Panc1 (cell line): ENCODE results near the gene SCAP. TPM values are rescaled to one million over a fixed set of nuclear protein-coding genes. Genes with fewer than 3 reads are reported as not detected.

Experiments used
- ATAC-seq: fragments of 200-7000 bp; cut with Tn5 transposase; 2 replicates; pipeline ENCODE4 v1.9.1; 2020; ENCODE audit warnings: mild to moderate bottlenecking, moderate library complexity
- BruUV-seq: library from RNA; stranded (reverse); fragments of 400-500 nt; replicated peaks from 2 replicates; lab custom pipeline; 2021; lab: Mats Ljungman, UMichigan
- CTCF ChIA-PET: fragments of 300-600 bp; sonication (Branson Sonifier 250); formaldehyde crosslinking; loops from one replicate; lab custom pipeline; 2022; ENCODE audit warnings: antibody characterized with exemption; lab: Charles Lee
- POLR2A ChIA-PET: fragments of 300-600 bp; sonication (Branson Sonifier 250); formaldehyde crosslinking; loops from one replicate; lab custom pipeline; 2022; ENCODE audit warnings: antibody characterized with exemption; lab: Charles Lee
- DNase-seq: peaks from one replicate; pipeline ENCODE4 v3.0.0-alpha.2; 2010; ENCODE audit warnings: low read depth, low spot score
- H3K27ac ChIP-seq: 2 replicates; pipeline ENCODE4 v1.5.1; 2011; ENCODE audit warnings: mild to moderate bottlenecking, low read length, inconsistent platforms
- H3K27me3 ChIP-seq: fragments of 200-500 bp; sonication (Bioruptor generic); 2 replicates; pipeline ENCODE4 v1.6.0; 2014; ENCODE audit warnings: low read length, inconsistent platforms; ENCODE audit not compliant: control insufficient read depth, insufficient read depth
- H3K36me3 ChIP-seq: fragments of 200-500 bp; sonication (Bioruptor generic); 2 replicates; pipeline ENCODE4 v1.5.1; 2014; ENCODE audit warnings: inconsistent platforms, mild to moderate bottlenecking, low read length, moderate library complexity; ENCODE audit not compliant: control insufficient read depth, insufficient read depth
- H3K4me1 ChIP-seq: 2 replicates; pipeline ENCODE4 v1.5.1; 2011; ENCODE audit warnings: inconsistent platforms, mild to moderate bottlenecking, low read length, moderate library complexity; ENCODE audit not compliant: control insufficient read depth, insufficient read depth
- H3K4me3 ChIP-seq, 2 experiments: 2 replicates each; pipeline ENCODE4 v1.5.1; 2011 to 2012; ENCODE audit warnings: low read depth in 2 of 2, low read length in 2 of 2, mild to moderate bottlenecking in 2 of 2, inconsistent platforms in 1 of 2, moderate library complexity in 1 of 2
- H3K9me3 ChIP-seq: fragments of 200-500 bp; sonication (Bioruptor generic); 2 replicates; pipeline ENCODE4 v1.5.1; 2014; ENCODE audit warnings: low read depth, mild to moderate bottlenecking, inconsistent platforms, low read length, moderate library complexity; ENCODE audit not compliant: control insufficient read depth, insufficient read depth
- CTCF ChIP-seq: fragments of 450-650 bp; IDR thresholded peaks from 2 replicates; pipeline ENCODE4 v1.5.1; 2017; ENCODE audit warnings: mild to moderate bottlenecking
- POLR2AphosphoS5 ChIP-seq: IDR thresholded peaks from 2 replicates; pipeline ENCODE4 v1.6.1; 2012; ENCODE audit warnings: mild to moderate bottlenecking, low read depth, low read length, moderate library complexity
- REST ChIP-seq, 2 experiments: IDR thresholded peaks; 2 replicates each; pipeline ENCODE4 v1.6.1; 2011 to 2012; ENCODE audit warnings: low read depth in 2 of 2, control low read depth in 1 of 2, low read length in 1 of 2, mild to moderate bottlenecking in 1 of 2, moderate library complexity in 1 of 2; ENCODE audit not compliant: insufficient read depth in 1 of 2
- SIN3A ChIP-seq: IDR thresholded peaks from 2 replicates; pipeline ENCODE4 v1.6.1; 2012; ENCODE audit warnings: low read depth, mild to moderate bottlenecking, low read length, moderate library complexity, borderline replicate concordance; ENCODE audit not compliant: insufficient read depth
- TCF7L2 ChIP-seq: IDR thresholded peaks from 2 replicates; pipeline ENCODE4 v1.6.1; 2011; ENCODE audit warnings: mild to moderate bottlenecking, low read depth, low read length, inconsistent platforms
- in situ Hi-C: cut with HindIII; loops from 2 replicates; pipeline ENCODE4 v1.10.0; 2016; ENCODE audit warnings: low sequenced_read_pairs, low pct_unique_long_range_greater_than_20kb
- intact Hi-C: fragments of 100-400 bp; cut with micrococcal nuclease; formaldehyde crosslinking; loops from one replicate; pipeline ENCODE4 v1.10.0; 2022; ENCODE audit not compliant: unreplicated experiment
- total RNA-seq: library from RNA; stranded (reverse); gene quantifications from one replicate; pipeline ENCODE4 v1.2.1, GENCODE V29; 2021; ENCODE audit not compliant: unreplicated experiment

The SCAP gene
- total RNA-seq, 1 experiment from 2014 or later: 49.7 TPM

- in situ Hi-C loops (no loop called here), intact Hi-C loops (no loop called here)
- DNase-seq (no peak), ATAC-seq (no peak)
- no peaks in the 10 kb centered on the region for H3K27me3 ChIP-seq
- no peaks in the 10 kb centered on the region for H3K36me3 ChIP-seq
- H3K4me3 ChIP-seq: no peak overlapping the region
- POLR2A ChIA-PET: no interaction called here
- no peaks in the 10 kb centered on the region for H3K9me3 ChIP-seq
- H3K27ac ChIP-seq: no peak overlapping the region
- BruUV-seq: no TSS peak
- no peak for TF ChIP-seq SIN3A
- TF ChIP-seq CTCF: no peak
- TF ChIP-seq POLR2AphosphoS5: no peak
- no peak for TF ChIP-seq REST (IDR thresholded peaks at IDR 0.05; ENCODE audit: insufficient read depth in 1 of 2, low read depth in 2 of 2, low read length in 1 of 2)
- no peak for TF ChIP-seq TCF7L2
- CTCF ChIA-PET: no interaction called here
- 0 out of 2 replicates have a peak, but pooled peaks cover 3% of the 10 kb centered on the region for H3K4me1 ChIP-seq
Observed at GRCh38 chr3:47376393-47376792, 99.3 kb downstream of the SCAP start.

- TF ChIP-seq POLR2AphosphoS5 (no peak), SIN3A (no peak), TCF7L2 (no peak), REST (IDR thresholded peaks at IDR 0.05; ENCODE audit: insufficient read depth in 1 of 2, low read depth in 2 of 2, low read length in 1 of 2) (no peak), CTCF (no peak)
- no TSS peak for BruUV-seq
- POLR2A ChIA-PET: no interaction called here
- Histone ChIP-seq H3K27ac (no peak overlapping the region), H3K9me3 (no peaks in the 10 kb centered on the region), H3K36me3 (no peaks in the 10 kb centered on the region), H3K27me3 (no peaks in the 10 kb centered on the region), H3K4me1 (no peaks in the 10 kb centered on the region), H3K4me3 (no peak overlapping the region)
- CTCF ChIA-PET: no interaction called here
- no peak for DNase-seq
- in situ Hi-C loops: no loop called here
- no peak for ATAC-seq
- intact Hi-C loops: no loop called here
Observed at GRCh38 chr3:47374587-47374986, 101.2 kb downstream of the SCAP start.
